T-helper 1 cell (primary cell): ENCODE measurements around the gene PTPRK.

Experiments used
- DNase-seq, 5 donors: peaks; one replicate each; pipeline ENCODE4 v3.0.0-alpha.2; 2012 to 2020

PTPRK gene

DNA sequence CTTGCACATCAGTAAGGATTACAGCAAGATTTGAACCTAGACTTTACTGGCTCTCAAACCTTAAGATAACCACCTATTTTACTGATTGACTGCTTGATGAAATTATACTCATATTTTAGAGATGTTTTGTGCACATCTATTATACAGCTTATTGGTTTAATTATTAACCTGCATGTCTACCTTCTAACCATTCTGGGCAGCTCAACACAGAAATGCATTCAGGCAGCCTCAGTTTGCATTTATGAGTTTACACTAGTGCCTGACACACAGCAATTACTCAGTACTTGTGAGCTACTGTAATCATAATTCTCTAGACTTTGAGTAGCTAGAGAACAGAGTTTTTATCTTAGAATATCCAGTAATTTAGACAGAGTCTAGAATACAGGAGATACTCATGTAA is 345.7 kb downstream of the PTPRK start:
- DNase-seq = no peak

GRCh38 chr6:128172752-128173682 is 347.4 kb downstream of the PTPRK start:
- no peak for DNase-seq

GRCh38 chr6:128172081-128172480 is 348.3 kb downstream of the PTPRK start:
- DNase-seq = no peak

DNA sequence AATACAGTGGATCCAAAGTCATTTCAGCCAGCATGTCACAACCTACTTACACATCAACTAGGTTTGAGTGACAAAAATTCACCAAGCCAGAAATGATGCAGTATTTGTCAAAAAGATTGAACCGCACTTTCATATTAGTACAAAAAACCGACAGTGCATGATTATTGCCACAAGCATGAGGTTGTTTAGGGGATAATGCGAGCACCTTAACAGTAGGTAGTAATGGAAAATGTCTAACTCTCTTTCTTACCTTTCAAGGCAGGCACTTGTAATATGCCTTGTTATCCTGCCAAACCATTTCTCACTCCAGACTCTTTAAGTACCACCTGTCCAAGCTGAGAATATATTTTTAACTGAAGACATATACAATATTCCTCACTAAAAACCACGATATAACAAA is 349.2 kb downstream of the PTPRK start:
- DNase-seq = no peak

- no peak for DNase-seq
These were observed 352.2 kb downstream of the PTPRK start for GRCh38 chr6:128168244-128168643.

- no peak for DNase-seq
These were observed 352.8 kb downstream of the PTPRK start for GRCh38 chr6:128167552-128167951.

- DNase-seq = no peak
These were observed 356.1 kb downstream of the PTPRK start for GRCh38 chr6:128164254-128164653.

- DNase-seq = no peak
These were observed 358.0 kb downstream of the PTPRK start for GRCh38 chr6:128162423-128162822.

DNA sequence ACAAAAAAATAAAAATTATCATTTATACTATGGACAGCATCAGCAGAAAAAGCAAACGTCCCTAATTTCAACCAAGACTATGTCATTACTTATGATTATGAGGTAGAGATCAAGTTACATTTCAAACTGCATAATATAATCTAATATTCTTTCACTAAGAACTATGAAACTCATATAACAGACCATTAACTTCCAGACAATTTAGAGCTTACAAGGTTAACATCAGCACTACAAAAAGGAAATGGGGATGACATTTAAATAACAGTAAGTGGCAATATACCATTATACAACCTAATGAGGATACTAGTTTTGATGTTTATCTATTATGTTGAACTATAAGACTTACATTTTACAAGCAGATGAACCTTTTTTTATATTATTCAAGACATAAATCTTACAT is 358.6 kb downstream of the PTPRK start:
- no peak for DNase-seq

DNA sequence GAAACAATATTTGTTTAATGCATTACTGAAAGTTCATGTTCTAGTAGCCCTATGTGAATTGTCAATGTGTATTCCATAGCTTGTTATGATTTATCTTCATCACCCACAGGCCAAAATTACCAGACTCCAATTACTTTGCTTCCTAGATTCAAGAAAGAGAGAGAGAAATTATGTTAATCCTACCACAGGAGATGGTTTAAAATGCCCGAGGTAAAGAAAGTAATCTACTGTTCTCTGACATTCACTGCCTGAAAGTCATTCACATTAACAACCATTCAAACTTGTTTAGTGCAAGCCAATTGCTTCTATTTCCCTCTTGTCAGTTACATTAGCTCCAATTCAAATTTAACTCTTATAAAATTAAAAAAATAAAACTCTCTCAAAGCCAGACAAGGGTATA is 359.1 kb downstream of the PTPRK start:
- no peak for DNase-seq

GRCh38 chr6:128158496-128158895 is 361.9 kb downstream of the PTPRK start:
- DNase-seq = no peak

DNA sequence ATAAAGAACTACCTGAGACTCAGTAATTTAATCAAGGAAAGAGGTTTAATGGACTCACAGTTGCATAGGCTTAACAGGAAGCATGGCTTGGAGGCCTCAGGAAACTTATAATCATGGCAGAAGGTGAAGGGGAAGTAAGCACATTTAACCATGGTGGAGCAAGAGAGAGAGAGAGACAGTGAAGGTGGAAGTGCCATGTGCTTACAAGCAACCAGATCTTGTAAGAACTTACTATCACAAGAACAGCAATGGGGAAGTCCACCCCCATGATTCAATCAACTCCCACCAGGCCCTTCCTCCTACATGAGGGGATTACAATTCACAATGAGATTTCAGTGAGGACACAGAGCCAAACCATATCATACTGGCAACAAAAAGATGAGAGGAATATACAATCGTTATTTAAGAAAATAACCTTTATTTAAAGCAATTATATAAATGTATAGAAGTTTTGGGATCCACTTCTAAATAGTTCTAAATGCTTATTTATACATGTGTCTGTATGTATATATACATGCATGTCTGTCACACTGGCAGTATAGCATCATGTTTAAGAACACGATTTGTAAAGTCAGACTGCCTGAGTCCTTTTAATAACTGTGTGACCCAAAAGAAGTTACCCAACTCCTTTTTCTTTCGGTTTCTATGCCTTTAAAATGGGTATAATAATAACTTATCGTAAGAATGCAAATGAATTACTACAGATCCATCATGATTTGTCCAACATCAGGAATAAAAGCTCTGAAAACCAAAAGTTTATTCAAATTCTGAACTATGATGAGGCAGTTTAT is 363.9 kb downstream of the PTPRK start:
- DNase-seq = no peak

DNA sequence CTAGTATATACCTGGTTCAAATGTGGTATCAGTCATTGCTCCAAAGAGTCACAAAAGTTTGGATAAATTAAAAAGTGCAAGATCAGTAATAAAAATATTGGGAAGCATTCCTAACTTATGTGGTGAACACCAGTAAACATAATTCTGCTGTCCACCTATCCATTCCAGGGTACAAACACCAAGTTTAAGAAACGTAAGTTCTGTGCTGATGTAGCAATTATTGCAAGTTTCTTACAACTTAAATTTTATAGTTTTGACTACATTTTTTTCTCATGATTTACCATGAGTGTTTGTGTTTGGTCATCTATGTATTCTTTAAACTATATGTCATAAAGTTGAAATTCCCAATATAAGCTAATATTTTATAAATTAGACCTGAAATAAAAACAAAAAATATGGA is 364.6 kb downstream of the PTPRK start:
- DNase-seq = no peak

DNA sequence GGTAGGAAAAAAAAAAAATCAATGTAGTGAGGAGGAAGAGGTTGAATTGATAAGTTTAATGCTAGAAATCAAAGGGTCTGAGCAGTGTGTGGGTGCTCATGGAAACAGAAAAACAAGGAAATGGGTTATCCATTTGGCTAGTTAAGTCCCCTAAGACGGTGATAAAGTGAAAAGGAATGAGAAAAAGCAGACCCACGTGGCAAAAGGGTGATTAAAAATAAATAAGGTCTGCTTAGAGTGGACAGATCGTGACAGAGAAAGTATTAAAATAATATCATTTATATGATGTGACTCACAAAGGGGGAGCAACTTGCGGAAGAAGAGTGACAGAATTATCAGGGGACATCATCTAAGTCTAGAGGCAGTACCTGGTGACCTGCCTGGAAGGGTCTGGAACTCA is 367.8 kb downstream of the PTPRK start:
- DNase-seq = no peak

DNA sequence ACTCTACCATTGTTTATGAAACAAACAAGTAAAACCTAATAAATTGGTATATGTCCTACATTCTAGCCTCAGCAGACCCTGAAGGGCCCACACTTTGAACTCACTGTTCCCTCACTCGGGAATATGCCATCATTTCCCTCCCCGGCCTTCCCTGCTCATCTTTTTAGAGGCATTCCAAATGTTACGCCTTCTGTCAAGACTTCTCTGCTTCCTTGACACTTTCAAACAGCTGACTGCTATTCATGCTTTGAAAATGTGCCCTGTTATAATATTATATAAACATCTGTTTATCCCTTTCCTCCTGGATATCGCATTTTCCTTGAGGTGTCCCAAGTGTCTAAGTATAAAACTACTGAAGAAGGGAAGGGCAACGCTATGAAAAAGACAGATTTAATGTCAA is 370.0 kb downstream of the PTPRK start:
- DNase-seq = no peak

GRCh38 chr6:128149796-128150195 is 370.6 kb downstream of the PTPRK start:
- no peak for DNase-seq

DNA sequence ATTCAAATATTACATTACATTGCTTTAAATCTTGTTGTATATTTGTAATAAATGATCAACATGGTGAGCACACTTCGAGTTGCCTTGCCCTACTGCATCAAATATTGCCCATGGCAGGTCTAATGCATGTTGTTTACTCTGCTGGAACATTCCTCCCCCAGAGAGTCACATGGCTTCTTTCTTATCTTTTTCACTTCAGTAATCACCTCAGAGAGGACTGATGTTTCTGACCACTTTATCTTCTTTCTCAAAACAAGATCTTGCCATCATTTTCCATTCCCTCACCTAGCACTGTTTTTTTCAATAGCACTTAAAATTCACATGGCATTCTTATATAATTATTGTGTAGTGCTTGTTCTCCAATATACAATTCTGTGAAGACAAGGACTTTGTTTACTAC is 376.1 kb downstream of the PTPRK start:
- DNase-seq = no peak

GRCh38 chr6:128141932-128142331 is 378.5 kb downstream of the PTPRK start:
- no peak for DNase-seq

DNA sequence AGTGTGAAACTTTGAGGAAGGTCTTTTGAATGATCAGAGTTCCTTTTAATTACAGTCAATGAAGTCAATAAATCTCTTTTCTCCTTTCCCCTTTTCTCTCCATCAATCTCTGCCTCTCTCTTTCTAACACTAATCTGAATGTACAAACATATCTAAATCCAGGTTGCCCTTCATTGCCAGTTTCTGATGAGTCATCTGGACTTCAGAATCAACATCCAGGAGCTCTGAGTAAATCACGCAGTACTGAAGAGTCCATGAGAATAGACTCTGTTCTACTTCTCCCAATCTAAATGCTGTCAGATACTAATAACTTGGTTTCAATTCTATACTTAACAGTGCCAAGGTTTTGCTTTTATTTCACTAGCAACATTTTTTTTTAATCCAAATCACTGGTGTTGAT is 380.9 kb downstream of the PTPRK start:
- no peak for DNase-seq

- DNase-seq = no peak
These were observed 381.7 kb downstream of the PTPRK start for GRCh38 chr6:128138694-128139093.

DNA sequence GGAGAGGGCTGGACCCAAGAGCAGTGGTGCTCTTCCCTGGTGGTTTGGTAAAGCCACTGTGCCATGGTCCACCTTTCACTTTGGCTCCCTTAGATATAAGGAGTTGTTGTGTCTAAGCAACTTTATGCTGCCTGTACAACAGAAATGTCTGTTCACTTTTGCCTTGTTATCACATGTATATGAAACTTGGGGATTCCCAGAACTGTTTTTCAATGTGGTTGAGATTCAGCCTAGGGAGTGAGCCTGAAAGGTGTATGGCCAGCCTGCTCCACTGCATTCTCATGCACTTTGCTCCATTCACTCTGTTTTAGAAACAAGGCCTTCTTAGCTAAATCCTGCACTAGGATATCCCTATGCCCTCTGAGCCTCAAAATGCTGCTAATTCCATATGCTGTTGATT is 385.1 kb downstream of the PTPRK start:
- DNase-seq = no peak

DNA sequence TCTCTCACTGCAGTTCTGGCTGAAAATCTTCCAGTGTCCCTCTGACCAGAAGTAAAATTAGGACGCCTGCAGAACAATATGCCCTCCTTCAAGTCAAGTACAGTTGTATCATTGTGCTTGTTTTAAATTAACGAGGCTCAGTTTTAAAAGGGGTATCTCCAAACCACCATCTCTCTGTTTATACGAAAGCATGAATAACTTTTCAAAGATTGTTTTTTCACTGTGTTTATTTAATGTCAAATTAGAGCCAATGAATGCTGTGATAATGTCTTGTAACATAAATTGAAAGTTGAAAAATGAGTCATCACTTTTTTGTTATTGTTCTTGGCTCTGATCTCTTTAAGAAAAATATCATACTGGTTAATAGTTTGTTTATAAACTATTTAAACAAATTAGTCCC is 388.8 kb downstream of the PTPRK start:
- no peak for DNase-seq

GRCh38 chr6:128131036-128131435 is 389.4 kb downstream of the PTPRK start:
- DNase-seq = no peak

GRCh38 chr6:128129679-128130078 is 390.7 kb downstream of the PTPRK start:
- DNase-seq = no peak
